ENCODE data around the gene TXNL4A. TPM values are rescaled to one million over a fixed set of nuclear protein-coding genes. Genes with fewer than 3 reads are reported as not detected.

Gene TXNL4A, protein sequence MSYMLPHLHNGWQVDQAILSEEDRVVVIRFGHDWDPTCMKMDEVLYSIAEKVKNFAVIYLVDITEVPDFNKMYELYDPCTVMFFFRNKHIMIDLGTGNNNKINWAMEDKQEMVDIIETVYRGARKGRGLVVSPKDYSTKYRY
- 100 to 1,000 TPM in 1 of 5 experiments, 10 to 100 TPM in 4; 56.9 to 107 (median 69.7) TPM for total RNA-seq
- polyA plus RNA-seq, result 100 to 1,000 TPM; 165 to 205 TPM
- 26.0 reads per million, percentile 56 among the genes with 10 or more reads in this experiment for total RNA-seq

DNA sequence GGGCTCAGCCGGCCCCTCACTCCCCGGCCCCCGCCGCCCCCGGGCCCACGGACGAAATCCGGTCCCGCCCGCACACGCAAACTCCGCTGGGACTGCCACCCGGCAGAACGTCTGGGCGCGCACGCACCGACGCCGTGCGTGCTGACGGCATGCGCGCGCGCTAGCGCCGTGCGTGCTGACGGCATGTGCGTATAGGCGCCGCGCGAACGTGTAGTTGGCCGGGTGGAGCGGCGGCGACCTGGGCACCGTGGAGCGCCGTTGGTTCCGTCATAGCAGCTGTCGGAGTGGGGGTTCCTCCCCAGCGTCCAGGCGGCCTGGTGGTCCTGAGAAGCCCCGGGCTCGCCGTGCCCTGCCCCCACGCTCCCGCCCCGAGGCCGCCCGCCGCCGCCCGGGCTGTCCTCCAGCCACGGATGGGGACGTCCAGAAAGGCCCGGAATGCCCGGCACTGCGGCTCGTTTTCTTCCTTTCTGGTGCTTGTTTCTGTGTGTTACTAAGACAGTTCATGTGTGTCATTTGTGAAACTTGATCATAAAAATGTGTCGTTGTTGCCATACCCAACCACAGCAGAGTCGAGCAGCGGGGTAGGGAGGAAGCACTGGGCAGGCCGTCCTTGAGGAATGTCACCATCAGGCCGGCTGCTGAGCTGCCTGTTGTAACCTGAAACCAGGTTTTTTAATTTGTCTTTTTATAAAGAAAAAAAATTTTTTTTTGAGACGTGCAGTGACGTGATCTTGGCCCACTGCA is at the start of gene TXNL4A:
TXNL4A (minus strand) TSS at position 113 of the 744 bp plus-strand sequence. CDS start 171 bp downstream, outside the sequence.
- Mint-ChIP-seq H3K4me1 (peaks cover 30 to 45% (median 38%) of the 10 kb centered on the region in 7 donors), H3K27ac (peak within 1 kb of the TSS; percentile 85 to 98 (median 95)), H3K36me3 (peaks cover 0 to 15% (median 4%) of the 10 kb centered on the region in 5 donors), H3K27me3 (peaks cover 0 to 5% (median 0%) of the 10 kb centered on the region in 5 donors), H3K4me3 (peak within 1 kb of the TSS; percentile 80 to 97 (median 92)), H3K9me3 (peaks cover 0 to 1% (median 0%) of the 10 kb centered on the region in 11 donors)
- Histone ChIP-seq H3K9me3 (ENCODE audit: control insufficient read depth in 2 of 3, low read length in 3 of 3) (no peaks in the 10 kb centered on the region), H3K36me3 (ENCODE audit: control insufficient read depth in 2 of 3, insufficient read depth in 3 of 3, low read length in 3 of 3) (peaks cover 0 to 12% (median 0%) of the 10 kb centered on the region in 3 experiments), H3K27ac (ENCODE audit: low read depth, low read length) (peak within 1 kb of the TSS; percentile 93), H3K27me3 (ENCODE audit: control insufficient read depth in 2 of 2, insufficient read depth in 2 of 2, low read length in 2 of 2) (no peaks in the 10 kb centered on the region), H3K4me1 (ENCODE audit: control insufficient read depth in 2 of 2, insufficient read depth in 2 of 2, low read length in 2 of 2) (peaks cover 20 to 27% of the 10 kb centered on the region in 2 donors), H3K4me3 (ENCODE audit: low read length) (peak within 1 kb of the TSS; percentile 94)
- peak; percentile 76 to 88 (median 84) for DNase-seq
- ChIA-PET POLR2A (interaction anchor here (0.6 to 3.3 kb wide), 8 partner anchors 16 to 309 kb away, joined by 3 to 19 read pairs (median 4); partner anchors contain the start of genes CTDP1, HSBP1L1 and SLC66A2), CTCF (interaction anchor here (1.0 kb wide), 1 partner anchor 12 kb away, joined by 3 read pairs; no protein-coding TSS in a partner anchor)
- intact Hi-C loops (cut with micrococcal nuclease), result loop anchor here (1.0 to 10.0 kb wide), 12 partner anchors 24 to 920 kb away; partner anchors contain the start of genes CTDP1 (in 2 of the 2), HSBP1L1 (in 2 of the 2), RBFA (in 2 of the 2) and SLC66A2 (in 2 of the 2)
- ATAC-seq, result peak; percentile 97

DNA sequence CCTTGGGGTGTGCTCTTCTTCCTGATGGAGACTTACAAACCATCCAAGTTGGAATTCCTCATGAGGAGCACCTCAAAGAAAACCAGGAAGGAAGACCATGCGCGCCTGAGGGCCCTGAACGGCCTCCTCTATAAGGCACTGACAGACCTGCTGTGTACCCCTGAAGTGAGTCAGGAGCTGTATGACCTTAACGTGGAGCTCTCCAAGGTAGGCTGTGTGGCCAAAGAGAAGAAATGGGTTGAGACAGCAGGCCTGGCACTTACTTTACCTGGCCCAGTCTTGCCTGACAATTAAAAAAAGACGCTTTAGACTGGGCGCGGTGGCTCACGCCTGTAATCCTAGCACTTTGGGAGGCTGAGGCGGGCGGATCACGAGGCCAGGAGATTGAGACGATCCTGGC is 48.9 kb upstream of the TXNL4A start:
- ChIA-PET CTCF (no interaction called here), POLR2A (no interaction called here)
- peaks cover 22 to 35% (median 29%) of the 10 kb centered on the region in 7 donors for H3K4me1 Mint-ChIP-seq
- Histone ChIP-seq H3K27me3 (ENCODE audit: control insufficient read depth in 2 of 2, insufficient read depth in 2 of 2, low read length in 2 of 2) (no peaks in the 10 kb centered on the region), H3K36me3 (ENCODE audit: control insufficient read depth in 2 of 3, insufficient read depth in 3 of 3, low read length in 3 of 3) (peaks cover 0 to 8% (median 0%) of the 10 kb centered on the region in 3 experiments), H3K27ac (ENCODE audit: low read depth, low read length) (no peak overlapping the region), H3K4me3 (ENCODE audit: low read length) (no peak overlapping the region), H3K4me1 (ENCODE audit: control insufficient read depth in 2 of 2, insufficient read depth in 2 of 2, low read length in 2 of 2) (peaks cover 8 to 14% of the 10 kb centered on the region in 2 donors), H3K9me3 (ENCODE audit: control insufficient read depth in 2 of 3, low read length in 3 of 3) (no peaks in the 10 kb centered on the region)
- peaks cover 0 to 8% (median 0%) of the 10 kb centered on the region in 11 donors for H3K9me3 Mint-ChIP-seq
- DNase-seq, result no peak
- intact Hi-C loops (cut with micrococcal nuclease), result no loop called here
- H3K4me3 Mint-ChIP-seq, result peak overlapping the region in 1 of 10 donors; percentile 25
- H3K27me3 Mint-ChIP-seq, result no peaks in the 10 kb centered on the region
- H3K36me3 Mint-ChIP-seq, result peaks cover 5 to 42% (median 12%) of the 10 kb centered on the region in 5 donors
- ATAC-seq, result no peak
- no peak overlapping the region for H3K27ac Mint-ChIP-seq

DNA sequence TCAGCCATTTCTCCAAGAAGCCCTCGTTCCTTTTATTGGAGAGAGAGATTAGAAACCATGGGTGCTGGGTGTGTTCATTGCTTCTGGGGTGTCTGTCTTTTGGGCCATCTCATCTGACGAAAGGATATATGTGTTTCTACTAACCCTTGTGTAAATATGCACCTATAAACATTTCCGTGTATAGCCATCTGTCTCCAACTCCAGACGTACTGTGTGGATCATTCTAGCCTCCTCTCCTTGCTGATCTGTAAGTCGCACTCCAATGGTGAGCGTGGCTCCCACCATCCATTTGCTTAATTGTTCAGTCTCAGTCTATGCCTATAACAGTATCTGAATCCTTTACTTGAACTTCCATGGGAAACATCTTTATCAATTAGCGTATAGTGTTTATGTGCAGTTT is 47.6 kb upstream of the TXNL4A start:
- H3K9me3 ChIP-seq (ENCODE audit: control insufficient read depth in 2 of 3, low read length in 3 of 3), result no peaks in the 10 kb centered on the region
- peak overlapping the region; percentile 84 to 95 (median 91) for H3K4me3 Mint-ChIP-seq

DNA sequence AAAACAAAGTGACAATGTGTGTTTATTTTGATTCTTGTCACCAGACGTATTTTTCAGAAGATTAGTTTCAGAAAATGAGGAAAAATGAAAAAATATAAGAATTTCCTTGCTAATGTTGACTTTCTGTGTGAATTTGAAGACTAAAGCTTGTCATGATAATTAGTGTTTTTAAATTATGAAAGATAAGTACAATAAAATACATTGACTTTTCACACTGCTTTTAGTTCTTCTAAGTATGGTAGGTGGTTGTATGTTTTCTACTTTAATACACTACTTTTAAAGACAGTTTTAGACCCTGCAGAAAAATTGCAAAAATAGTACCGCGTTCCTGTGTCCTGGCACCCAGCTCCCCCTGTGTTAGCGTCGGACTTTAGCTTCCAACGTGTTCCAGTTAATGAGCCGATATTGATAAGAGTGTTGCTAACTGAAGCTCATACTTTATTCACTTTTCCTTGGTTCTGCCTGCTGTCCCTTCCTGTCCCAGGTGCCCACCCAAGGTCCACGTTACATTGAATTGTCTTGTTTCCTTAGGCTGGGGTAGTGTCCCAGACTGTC is 46.6 kb upstream of the TXNL4A start:
- intact Hi-C loops (cut with micrococcal nuclease), result loop anchor here (1.0 to 5.0 kb wide), 8 partner anchors 47 to 643 kb away; partner anchors contain the start of genes ADNP2 (in 2 of the 2), CTDP1 (in 2 of the 2), SLC66A2 (in 2 of the 2) and TXNL4A (in 2 of the 2)
- H3K4me1 ChIP-seq (ENCODE audit: control insufficient read depth in 2 of 2, insufficient read depth in 2 of 2, low read length in 2 of 2), result peaks cover 8 to 14% of the 10 kb centered on the region in 2 donors
- peak overlapping the region; percentile 87 for H3K27ac ChIP-seq (ENCODE audit: low read depth, low read length)
- Mint-ChIP-seq H3K27ac (peak overlapping the region; percentile 86 to 99 (median 96)), H3K36me3 (peaks cover 7 to 27% (median 10%) of the 10 kb centered on the region in 5 donors), H3K4me1 (peaks cover 22 to 36% (median 29%) of the 10 kb centered on the region in 7 donors), H3K4me3 (peak overlapping the region; percentile 84 to 95 (median 91)), H3K9me3 (peaks cover 0 to 8% (median 1%) of the 10 kb centered on the region in 11 donors), H3K27me3 (no peaks in the 10 kb centered on the region)
- DNase-seq (no peak), ATAC-seq (no peak)
- H3K27me3 ChIP-seq (ENCODE audit: control insufficient read depth in 2 of 2, insufficient read depth in 2 of 2, low read length in 2 of 2), result no peaks in the 10 kb centered on the region
- CTCF ChIA-PET, result interaction anchor here (0.6 to 0.8 kb wide), 2 partner anchors 83 to 153 kb away, joined by 3 read pairs; partner anchors contain the start of gene SLC66A2
- H3K9me3 ChIP-seq (ENCODE audit: control insufficient read depth in 2 of 3, low read length in 3 of 3), result no peaks in the 10 kb centered on the region
- H3K36me3 ChIP-seq (ENCODE audit: control insufficient read depth in 2 of 3, insufficient read depth in 3 of 3, low read length in 3 of 3), result peaks cover 0 to 8% (median 0%) of the 10 kb centered on the region in 3 experiments
- peak overlapping the region; percentile 83 for H3K4me3 ChIP-seq (ENCODE audit: low read length)
- POLR2A ChIA-PET, result interaction anchor here (0.7 to 2.1 kb wide), 6 partner anchors 49 to 356 kb away, joined by 3 to 9 read pairs (median 3); partner anchors contain the start of gene ADNP2

More for the DNA sequence above, 47.6 kb upstream of the TXNL4A start:
- CTCF ChIA-PET, result no interaction called here
- Histone ChIP-seq H3K27me3 (ENCODE audit: control insufficient read depth in 2 of 2, insufficient read depth in 2 of 2, low read length in 2 of 2) (no peaks in the 10 kb centered on the region), H3K36me3 (ENCODE audit: control insufficient read depth in 2 of 3, insufficient read depth in 3 of 3, low read length in 3 of 3) (peaks cover 0 to 8% (median 0%) of the 10 kb centered on the region in 3 experiments), H3K27ac (ENCODE audit: low read depth, low read length) (no peak overlapping the region), H3K4me1 (ENCODE audit: control insufficient read depth in 2 of 2, insufficient read depth in 2 of 2, low read length in 2 of 2) (peaks cover 8 to 14% of the 10 kb centered on the region in 2 donors), H3K4me3 (ENCODE audit: low read length) (no peak overlapping the region)
- Mint-ChIP-seq H3K9me3 (peaks cover 0 to 8% (median 0%) of the 10 kb centered on the region in 11 donors), H3K27me3 (no peaks in the 10 kb centered on the region), H3K27ac (peak overlapping the region in 2 of 9 donors; percentile 5 to 14), H3K36me3 (peaks cover 5 to 34% (median 8%) of the 10 kb centered on the region in 5 donors), H3K4me1 (peaks cover 22 to 36% (median 29%) of the 10 kb centered on the region in 7 donors)
- DNase-seq (no peak), ATAC-seq (no peak)
- POLR2A ChIA-PET, result no interaction called here
- intact Hi-C loops (cut with micrococcal nuclease), result no loop called here

DNA sequence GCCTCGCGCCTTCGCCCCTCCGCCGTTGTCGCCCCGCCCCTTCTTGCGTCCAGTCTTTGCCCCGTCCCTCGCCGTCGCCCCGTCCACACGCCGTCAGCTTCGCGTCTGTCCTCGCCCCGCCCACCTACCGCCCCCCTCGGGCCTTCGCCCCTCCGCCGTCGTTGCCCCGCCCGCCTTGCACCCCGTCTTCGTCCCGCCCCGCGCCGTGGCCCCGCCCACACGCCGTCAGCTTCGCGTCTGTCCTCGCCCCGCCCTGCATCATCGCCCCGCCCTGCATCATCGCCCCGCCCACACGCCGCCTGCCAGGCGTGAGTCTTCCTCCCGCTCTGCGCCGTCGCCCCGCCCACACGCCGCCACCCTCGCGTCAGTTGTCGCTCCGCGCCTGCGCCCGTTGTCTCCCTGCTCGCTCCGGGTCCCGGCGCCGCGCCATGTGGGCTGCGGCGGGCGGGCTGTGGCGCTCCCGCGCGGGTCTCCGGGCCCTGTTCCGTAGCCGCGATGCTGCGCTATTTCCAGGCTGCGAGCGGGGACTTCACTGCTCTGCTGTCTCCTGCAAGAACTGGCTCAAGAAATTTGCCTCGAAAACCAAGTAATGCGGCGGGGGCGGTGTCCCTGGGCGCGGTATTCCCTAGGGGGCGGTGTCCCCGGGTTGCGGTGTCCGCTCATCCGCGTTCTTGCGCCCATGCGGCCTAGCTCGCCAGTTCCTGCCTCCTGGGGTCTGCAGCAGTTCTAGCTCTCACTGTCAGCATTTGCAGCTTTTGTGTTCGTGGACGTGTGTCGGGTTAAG is 45.9 kb upstream of the TXNL4A start, which contains the start of gene RBFA:
RBFA (plus strand) TSS at position 367 of the 784 bp plus-strand sequence; CDS start at position 429, 62 bp downstream.
- H3K4me3 ChIP-seq (ENCODE audit: low read length), result peak within 1 kb of the TSS; percentile 83
- H3K4me3 Mint-ChIP-seq, result peak within 1 kb of the TSS; percentile 84 to 95 (median 91)

More for the DNA sequence above, 45.9 kb upstream of the TXNL4A start, which contains the start of gene RBFA:
- ATAC-seq (peak; percentile 88), DNase-seq (peak; percentile 95 to 100 (median 98))
- Mint-ChIP-seq H3K27ac (peak within 1 kb of the TSS; percentile 86 to 99 (median 96)), H3K9me3 (peaks cover 0 to 12% (median 4%) of the 10 kb centered on the region in 11 donors), H3K36me3 (peaks cover 5 to 26% (median 16%) of the 10 kb centered on the region in 5 donors), H3K27me3 (no peaks in the 10 kb centered on the region), H3K4me1 (peaks cover 22 to 36% (median 29%) of the 10 kb centered on the region in 7 donors)
- H3K27me3 ChIP-seq (ENCODE audit: control insufficient read depth in 2 of 2, insufficient read depth in 2 of 2, low read length in 2 of 2), result no peaks in the 10 kb centered on the region
- H3K4me1 ChIP-seq (ENCODE audit: control insufficient read depth in 2 of 2, insufficient read depth in 2 of 2, low read length in 2 of 2), result peaks cover 8 to 14% of the 10 kb centered on the region in 2 donors
- peaks cover 0 to 8% (median 0%) of the 10 kb centered on the region in 3 experiments for H3K36me3 ChIP-seq (ENCODE audit: control insufficient read depth in 2 of 3, insufficient read depth in 3 of 3, low read length in 3 of 3)
- no peaks in the 10 kb centered on the region for H3K9me3 ChIP-seq (ENCODE audit: control insufficient read depth in 2 of 3, low read length in 3 of 3)
- ChIA-PET CTCF (interaction anchor here (0.8 kb wide), 1 partner anchor 83 kb away, joined by 3 read pairs; the partner anchor contains the start of gene SLC66A2), POLR2A (interaction anchor here (0.7 to 2.1 kb wide), 9 partner anchors 11 to 356 kb away, joined by 3 to 9 read pairs (median 4); partner anchors contain the start of genes ADNP2 and TXNL4A)
- intact Hi-C loops (cut with micrococcal nuclease), result loop anchor here (1.0 to 5.0 kb wide), 8 partner anchors 46 to 642 kb away; partner anchors contain the start of genes ADNP2 (in 2 of the 2), CTDP1 (in 2 of the 2), SLC66A2 (in 2 of the 2) and TXNL4A (in 2 of the 2)
- peak within 1 kb of the TSS; percentile 87 for H3K27ac ChIP-seq (ENCODE audit: low read depth, low read length)

Measured in naive thymus-derived CD4-positive, alpha-beta T cell (primary cell).